K562 (cell line): ENCODE data around the gene NUB1.

Experiments
- CC2D1A ChIP-seq: fragments of 450-650 bp; IDR thresholded peaks from 2 replicates; pipeline ENCODE4 v1.6.1; 2017; ENCODE audit warnings: mild to moderate bottlenecking
- ESRRB ChIP-seq: fragments of 250-450 bp; sonication (Bioruptor Pico); IDR thresholded peaks from 2 replicates; pipeline ENCODE4 v1.5.0; 2020; ENCODE audit warnings: mild to moderate bottlenecking, moderate library complexity, borderline replicate concordance
- KLF6 ChIP-seq: fragments of 250-450 bp; sonication (Bioruptor Pico); IDR thresholded peaks from 2 replicates; pipeline ENCODE4 v1.4.0; 2020; ENCODE audit warnings: mild to moderate bottlenecking, moderate library complexity, borderline replicate concordance
- TF ChIP-seq, protein P1 (sequence below), 2 experiments: fragments of 200-800 bp in 1 of 2; sonication (Bioruptor generic) in 1 of 2; sonication (generic) in 1 of 2; formaldehyde crosslinking in 1 of 2; IDR thresholded peaks in 1 of 2; conservative IDR thresholded peaks in 1 of 2; 2 replicates each; pipeline versions ENCODE4 v1.5.0 to v1.6.1; 2016 to 2020; ENCODE audit warnings: missing compliant biosample characterization in 1 of 2, missing genetic modification characterization in 1 of 2, missing genetic modification reagents in 1 of 2

DNA sequence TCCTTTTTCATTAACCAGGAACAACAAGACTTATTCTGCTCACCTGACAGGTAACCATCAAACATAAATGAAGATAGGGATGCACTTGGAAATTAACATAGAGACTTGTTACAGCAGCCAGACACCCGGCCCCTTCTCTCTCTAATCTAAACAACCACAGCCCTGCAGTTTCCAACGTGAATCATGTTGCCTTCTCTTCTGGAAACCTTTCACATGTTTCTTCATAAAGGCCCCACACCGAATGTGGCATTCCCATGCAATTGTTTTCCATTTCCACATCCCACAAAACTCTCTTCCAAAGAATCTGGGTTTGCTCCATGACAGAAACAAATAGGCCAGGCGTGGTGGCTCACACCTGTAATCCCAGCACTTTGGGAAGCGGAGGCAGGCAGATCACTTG is 83.2 kb downstream of the NUB1 start:
- TF ChIP-seq CC2D1A (no peak), KLF6 (no peak), ESRRB (CRISPR knock-in tag) (no peak)
- TF ChIP-seq, protein P1, sequence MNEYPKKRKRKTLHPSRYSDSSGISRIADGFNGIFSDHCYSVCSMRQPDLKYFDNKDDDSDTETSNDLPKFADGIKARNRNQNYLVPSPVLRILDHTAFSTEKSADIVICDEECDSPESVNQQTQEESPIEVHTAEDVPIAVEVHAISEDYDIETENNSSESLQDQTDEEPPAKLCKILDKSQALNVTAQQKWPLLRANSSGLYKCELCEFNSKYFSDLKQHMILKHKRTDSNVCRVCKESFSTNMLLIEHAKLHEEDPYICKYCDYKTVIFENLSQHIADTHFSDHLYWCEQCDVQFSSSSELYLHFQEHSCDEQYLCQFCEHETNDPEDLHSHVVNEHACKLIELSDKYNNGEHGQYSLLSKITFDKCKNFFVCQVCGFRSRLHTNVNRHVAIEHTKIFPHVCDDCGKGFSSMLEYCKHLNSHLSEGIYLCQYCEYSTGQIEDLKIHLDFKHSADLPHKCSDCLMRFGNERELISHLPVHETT (CRISPR knock-in tag; conservative IDR thresholded peaks at IDR 0.05 in 1 of 2, IDR thresholded peaks at IDR 0.05 in 1 of 2), result no peak
